KBM-7 (cell line): ENCODE results near the gene BIRC5.
"Not testable (repeated sequence)": the region's sequence is repeated elsewhere in the genome, so short reads cannot be mapped to it uniquely, and the experiment has no call there.

Experiments used
- DNase-seq: peaks from one replicate; pipeline ENCODE4 v3.0.0-alpha.2; 2015
- in situ Hi-C: fragments of 300-500 bp; cut with MboI; formaldehyde crosslinking; loops from 2 replicates; pipeline ENCODE4 v1.14.3; 2020; ENCODE audit warnings: low sequenced_read_pairs, low pct_unique_long_range_greater_than_20kb, mixed read lengths

BIRC5 gene

DNA sequence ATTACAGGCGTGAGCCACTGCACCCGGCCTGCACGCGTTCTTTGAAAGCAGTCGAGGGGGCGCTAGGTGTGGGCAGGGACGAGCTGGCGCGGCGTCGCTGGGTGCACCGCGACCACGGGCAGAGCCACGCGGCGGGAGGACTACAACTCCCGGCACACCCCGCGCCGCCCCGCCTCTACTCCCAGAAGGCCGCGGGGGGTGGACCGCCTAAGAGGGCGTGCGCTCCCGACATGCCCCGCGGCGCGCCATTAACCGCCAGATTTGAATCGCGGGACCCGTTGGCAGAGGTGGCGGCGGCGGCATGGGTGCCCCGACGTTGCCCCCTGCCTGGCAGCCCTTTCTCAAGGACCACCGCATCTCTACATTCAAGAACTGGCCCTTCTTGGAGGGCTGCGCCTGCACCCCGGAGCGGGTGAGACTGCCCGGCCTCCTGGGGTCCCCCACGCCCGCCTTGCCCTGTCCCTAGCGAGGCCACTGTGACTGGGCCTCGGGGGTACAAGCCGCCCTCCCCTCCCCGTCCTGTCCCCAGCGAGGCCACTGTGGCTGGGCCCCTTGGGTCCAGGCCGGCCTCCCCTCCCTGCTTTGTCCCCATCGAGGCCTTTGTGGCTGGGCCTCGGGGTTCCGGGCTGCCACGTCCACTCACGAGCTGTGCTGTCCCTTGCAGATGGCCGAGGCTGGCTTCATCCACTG lies at the start of gene BIRC5:
BIRC5 (plus strand) TSS at position 238 of the 690 bp plus-strand sequence; CDS start at position 302, 64 bp downstream.
- DNase-seq = peak; percentile 88
- in situ Hi-C loops = no loop called here

- in situ Hi-C loops = no loop called here
- DNase-seq = no peak
These were observed 49.1 kb upstream of the BIRC5 start for GRCh38 chr17:78164748-78165607.

DNA sequence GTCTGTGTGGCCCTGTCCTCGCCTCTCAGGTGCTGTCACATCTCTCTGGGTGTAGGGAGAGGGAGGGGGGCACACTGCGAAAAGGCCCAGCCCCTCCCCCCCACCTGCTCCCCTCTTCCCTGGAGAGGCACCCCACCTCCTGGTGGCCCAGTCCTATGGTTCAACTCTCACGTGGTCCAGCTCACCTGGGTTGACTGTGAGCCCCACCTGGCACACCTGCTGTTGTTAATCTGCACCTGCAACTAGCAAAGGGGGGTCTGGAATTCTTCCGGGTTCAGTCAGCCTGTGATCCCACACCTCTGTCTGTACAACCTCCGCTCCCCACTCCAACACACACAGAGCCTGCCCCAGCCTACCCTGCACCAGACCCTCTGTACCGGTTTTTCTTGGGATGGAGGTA lies 47.6 kb upstream of the BIRC5 start:
- no peak for DNase-seq
- in situ Hi-C loops = no loop called here

- in situ Hi-C loops = no loop called here
These were observed 45.7 kb upstream of the BIRC5 start, which contains the start of gene SYNGR2 for GRCh38 chr17:78168242-78168902. Gene SYNGR2, plus strand, starts transcription at chr17:78168581. Its CDS starts 36 bp downstream, at chr17:78168617.

GRCh38 chr17:78168903-78169793 lies 44.9 kb upstream of the BIRC5 start:
- in situ Hi-C loops = no loop called here
- no peak for DNase-seq

More at GRCh38 chr17:78168242-78168902, 45.7 kb upstream of the BIRC5 start, which contains the start of gene SYNGR2:
- peak; percentile 78 for DNase-seq

DNA sequence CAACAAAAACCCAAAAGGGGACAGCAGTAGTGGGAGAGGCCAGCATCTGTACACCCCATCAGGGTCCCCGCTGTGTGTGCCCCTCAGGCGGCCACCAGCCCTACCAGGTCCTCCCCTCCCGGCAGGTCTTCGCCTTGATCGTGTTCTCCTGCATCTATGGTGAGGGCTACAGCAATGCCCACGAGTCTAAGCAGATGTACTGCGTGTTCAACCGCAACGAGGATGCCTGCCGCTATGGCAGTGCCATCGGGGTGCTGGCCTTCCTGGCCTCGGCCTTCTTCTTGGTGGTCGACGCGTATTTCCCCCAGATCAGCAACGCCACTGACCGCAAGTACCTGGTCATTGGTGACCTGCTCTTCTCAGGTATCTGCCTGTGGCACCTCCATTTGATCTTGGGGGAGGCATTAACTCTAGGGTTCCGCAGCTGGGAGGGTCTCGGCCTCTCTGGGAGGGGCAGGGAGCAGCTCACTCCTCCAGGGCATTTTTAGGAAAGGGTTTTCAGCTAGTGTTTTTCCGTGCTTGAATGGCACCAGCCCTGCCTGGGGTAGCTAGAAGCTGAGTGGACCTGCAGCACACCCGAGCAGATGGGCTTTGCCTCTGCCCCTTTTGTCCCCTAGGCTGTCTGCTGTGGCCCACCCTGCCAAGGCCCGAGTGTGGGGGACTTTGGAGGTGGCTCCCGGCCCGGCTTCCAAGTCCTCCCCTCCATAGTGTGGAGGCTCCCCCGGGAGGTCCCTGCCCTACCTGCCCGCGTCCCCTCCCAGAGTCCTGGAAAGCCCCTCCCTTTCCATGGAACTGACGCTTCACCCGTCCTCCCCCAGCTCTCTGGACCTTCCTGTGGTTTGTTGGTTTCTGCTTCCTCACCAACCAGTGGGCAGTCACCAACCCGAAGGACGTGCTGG lies 43.1 kb upstream of the BIRC5 start:
- in situ Hi-C loops = no loop called here

GRCh38 chr17:78171591-78172248 lies 42.3 kb upstream of the BIRC5 start:
- DNase-seq, in situ Hi-C loops: not testable (repeated sequence)

More for the DNA sequence above, 43.1 kb upstream of the BIRC5 start:
- no peak for DNase-seq

- peak; percentile 63 for DNase-seq
- in situ Hi-C loops = no loop called here
These were observed 41.6 kb upstream of the BIRC5 start for GRCh38 chr17:78172249-78173051.

DNA sequence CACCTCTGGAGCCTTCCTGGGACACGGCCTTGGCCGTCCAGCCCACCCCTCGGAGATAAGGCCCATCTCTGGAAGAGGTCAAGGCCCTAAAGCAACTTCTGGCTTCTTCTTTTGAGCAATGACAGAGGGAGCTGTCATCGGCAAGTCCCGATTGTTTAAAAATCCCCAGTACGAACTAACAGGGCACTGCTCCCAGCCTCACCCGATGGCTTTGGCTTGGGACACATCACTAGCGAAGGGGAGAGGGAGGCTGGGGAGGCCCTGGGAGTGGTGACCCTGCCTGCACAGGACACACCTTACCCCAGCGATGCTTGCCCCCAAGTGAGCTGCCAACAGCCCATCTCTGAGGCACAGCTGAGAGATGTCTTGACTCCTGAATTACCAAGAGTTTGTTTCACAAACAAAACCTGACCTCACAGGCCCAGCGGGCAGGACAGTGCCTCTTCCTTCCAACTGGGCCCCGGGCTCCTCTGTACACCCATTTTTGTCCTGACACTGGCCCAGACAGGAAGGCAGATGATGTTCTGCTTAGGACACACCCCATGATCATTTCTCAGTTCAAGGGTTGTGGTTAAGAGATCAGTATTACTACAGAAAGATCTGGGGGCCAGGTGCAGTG lies 40.8 kb upstream of the BIRC5 start:
- DNase-seq = no peak
- in situ Hi-C loops = no loop called here

- no peak for DNase-seq
- in situ Hi-C loops = no loop called here
These were observed 39.6 kb upstream of the BIRC5 start for GRCh38 chr17:78174346-78174869.

DNA sequence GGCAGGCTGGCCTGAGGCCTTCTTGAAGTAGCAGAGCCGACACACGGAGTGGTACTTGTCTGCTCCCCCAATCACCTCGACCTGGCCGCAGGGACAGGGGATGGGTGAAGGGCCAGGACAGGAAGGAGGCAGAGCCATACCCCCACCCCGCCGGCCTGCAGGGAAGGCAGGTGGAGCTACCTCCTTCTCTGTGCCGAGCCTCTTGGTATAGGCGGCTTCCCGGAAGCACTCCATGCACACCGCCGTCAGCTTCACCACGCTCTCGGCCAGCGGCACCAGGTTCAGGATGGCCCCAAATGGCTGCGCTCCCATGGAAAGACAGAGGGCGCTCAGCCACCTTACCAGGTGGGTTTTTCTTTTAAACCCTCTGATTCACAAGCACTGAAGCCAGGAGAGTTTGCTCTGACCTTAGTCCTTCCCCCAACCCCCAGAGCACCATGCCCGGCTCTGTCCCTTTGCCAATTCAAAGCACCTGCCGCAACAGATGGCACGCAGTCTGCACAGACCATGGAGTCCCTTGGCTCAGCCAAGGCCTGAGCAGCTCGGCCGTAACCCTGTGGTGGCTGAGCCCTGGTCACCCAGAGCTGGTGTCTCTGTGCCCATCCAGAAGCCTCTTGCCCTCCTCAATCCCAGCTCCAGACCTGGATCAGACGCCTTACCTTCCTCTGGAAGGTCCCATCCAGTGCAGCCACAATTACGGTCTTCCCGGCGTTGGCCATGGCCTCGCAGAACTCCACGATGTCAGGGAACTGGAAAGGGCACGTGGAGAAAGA lies 39.0 kb upstream of the BIRC5 start:
- DNase-seq = no peak
- in situ Hi-C loops = no loop called here

DNA sequence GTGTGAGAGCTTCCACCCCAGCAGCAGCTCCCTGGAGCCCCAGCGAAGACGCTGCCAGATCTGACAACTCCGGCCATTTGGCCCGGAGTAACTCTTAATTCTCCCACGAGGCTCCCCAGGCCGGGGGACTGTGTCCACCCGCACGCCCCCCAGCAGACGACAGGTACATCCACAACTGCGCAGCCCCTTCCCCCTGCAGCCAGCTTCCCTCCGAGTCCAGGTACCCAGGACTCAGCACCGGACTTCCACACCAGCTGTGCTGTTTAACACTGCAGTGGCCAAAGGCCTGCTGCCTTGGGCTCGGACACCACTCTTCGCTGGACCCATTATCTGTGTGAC lies 38.4 kb upstream of the BIRC5 start:
- in situ Hi-C loops = no loop called here
- no peak for DNase-seq

DNA sequence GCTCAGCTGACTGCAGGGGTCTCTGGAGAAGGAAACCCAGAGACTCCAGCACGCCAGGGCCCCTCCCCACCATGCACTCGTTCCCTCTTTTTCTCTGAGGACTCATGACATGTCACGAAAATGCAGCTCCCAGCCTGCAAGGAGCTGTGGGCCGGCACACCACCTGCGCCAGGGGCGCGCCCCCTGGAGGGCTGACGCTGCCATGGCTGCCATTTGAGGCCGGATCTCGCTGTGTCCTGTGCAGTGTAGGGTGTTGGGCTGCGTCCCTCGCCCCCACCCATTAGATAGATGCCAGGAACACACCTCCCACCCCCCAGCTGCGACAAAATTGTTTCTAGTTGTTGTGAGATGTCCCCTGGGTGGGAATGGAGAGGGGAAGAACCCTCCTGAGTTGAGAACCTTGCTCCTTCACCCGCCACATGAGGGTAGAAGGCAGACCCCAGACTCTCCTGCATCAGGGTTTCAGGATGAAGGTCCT lies 37.5 kb upstream of the BIRC5 start:
- in situ Hi-C loops = no loop called here

DNA sequence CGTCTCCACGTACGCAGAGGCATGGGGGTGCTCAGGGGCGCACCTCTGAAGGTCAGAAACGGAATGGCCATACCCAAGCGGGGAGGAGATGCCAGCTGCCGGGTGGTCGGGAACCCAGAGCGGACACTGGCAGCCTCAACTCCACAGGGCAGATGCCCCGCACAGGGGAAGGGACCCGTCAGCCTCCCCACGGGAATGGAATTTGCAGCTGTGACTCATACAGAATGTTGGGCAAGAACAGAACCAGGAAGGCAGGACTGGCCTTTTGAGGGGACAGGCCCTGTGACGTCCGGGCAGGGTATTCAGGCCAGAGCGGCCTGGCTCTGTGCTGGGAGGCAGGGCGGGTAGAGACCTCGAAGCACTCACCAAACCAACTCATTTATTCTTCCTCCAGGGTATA lies 34.7 kb upstream of the BIRC5 start:
- no peak for DNase-seq

More for the DNA sequence above, 37.5 kb upstream of the BIRC5 start:
- DNase-seq = peak; percentile 84

GRCh38 chr17:78180083-78180482 lies 34.0 kb upstream of the BIRC5 start:
- no peak for DNase-seq
- in situ Hi-C loops = no loop called here

More for the DNA sequence above, 34.7 kb upstream of the BIRC5 start:
- in situ Hi-C loops = no loop called here
